LNCAP (cell line): ENCODE measurements around the gene OR4F17.
"Not testable (repeated sequence)": the region's sequence is repeated elsewhere in the genome, so short reads cannot be mapped to it uniquely, and the experiment has no call there.

Experiments used
- CTCF ChIP-seq: fragments of 450-650 bp; IDR thresholded peaks from 2 replicates; pipeline ENCODE4 v1.5.1; 2017; ENCODE audit warnings: mild to moderate bottlenecking

OR4F17 gene

GRCh38 chr19:106804-107203 lies at the start of gene OR4F17:
Gene OR4F17 (plus strand): TSS chr19:107104. CDS start chr19:110679, 3,575 bp downstream.
- TF ChIP-seq CTCF = not testable (repeated sequence)
